ENCODE results near the gene FOXM1. TPM values are rescaled to one million over a fixed set of nuclear protein-coding genes. Genes with fewer than 3 reads are reported as not detected.

The FOXM1 gene
- total RNA-seq, 1 experiment from 2014 or later: 118 TPM

DNA sequence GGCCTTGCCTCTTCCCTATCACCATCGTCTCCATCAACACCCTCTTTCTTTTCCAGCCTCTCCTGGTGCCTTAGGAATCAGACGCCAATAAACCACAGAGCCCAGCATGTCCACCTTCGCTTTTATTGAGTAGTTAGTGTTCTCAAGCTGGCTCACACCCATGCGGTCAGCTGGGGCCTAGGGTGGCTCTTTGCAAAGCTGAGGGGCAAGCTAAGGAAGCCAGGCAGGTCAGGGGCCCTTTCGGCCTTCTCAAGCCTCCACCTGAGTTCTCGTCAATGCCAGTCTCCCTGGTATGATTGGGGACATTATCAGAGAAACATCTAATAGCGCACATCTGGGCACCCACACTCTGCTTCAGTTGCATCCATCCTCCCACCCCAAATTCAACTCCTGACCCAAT is 19.4 kb downstream of the FOXM1 start (continued):
- TF ChIP-seq PRRX2 (CRISPR knock-in tag; IDR thresholded peaks at IDR 0.05) (no peak), CREM (CRISPR knock-in tag; IDR thresholded peaks at IDR 0.05) (no peak), ZBTB21 (CRISPR knock-in tag; IDR thresholded peaks at IDR 0.05; ENCODE audit: borderline replicate concordance) (no peak), NFATC4 (CRISPR knock-in tag; IDR thresholded peaks at IDR 0.05) (no peak), ZNF671 (CRISPR knock-in tag; IDR thresholded peaks at IDR 0.05) (no peak)
- TF ChIP-seq, protein P1, sequence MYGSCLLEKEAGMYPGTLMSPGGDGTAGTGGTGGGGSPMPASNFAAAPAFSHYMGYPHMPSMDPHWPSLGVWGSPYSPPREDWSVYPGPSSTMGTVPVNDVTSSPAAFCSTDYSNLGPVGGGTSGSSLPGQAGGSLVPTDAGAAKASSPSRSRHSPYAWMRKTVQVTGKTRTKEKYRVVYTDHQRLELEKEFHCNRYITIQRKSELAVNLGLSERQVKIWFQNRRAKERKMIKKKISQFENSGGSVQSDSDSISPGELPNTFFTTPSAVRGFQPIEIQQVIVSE (CRISPR knock-in tag; IDR thresholded peaks at IDR 0.05; ENCODE audit: borderline replicate concordance): no peak

DNA sequence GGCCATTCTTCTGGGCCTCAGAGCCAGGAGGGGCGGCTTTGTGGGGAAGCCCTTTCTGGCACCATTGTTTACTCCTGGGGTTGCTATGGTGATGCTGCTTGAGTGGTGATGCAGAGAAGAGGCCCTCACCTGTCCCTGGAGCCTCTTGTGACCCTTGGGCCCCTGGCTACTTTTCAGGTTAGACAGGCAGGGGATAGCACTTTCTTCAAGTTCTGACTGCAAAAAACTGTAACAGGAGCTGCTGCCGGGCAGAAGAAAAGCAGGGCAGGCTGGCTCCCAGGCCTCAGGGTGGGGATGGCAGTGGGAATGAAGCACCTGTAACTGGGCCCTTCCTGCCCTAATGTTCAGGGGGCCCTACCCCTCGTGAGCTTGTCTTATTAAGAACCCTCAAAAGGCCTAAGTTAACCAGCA is 19.9 kb downstream of the FOXM1 start, which contains the start of gene TEX52:
Gene TEX52, minus strand, starts transcription at position 19 of the 411 bp plus-strand sequence. Its CDS starts 13 bp downstream, at position 6.
- POLR2A ChIA-PET: interaction anchor here (1.1 kb wide), 1 partner anchor 20 kb away, joined by 4 read pairs; the partner anchor contains the start of genes FOXM1 and RHNO1
- DNase-seq (ENCODE audit: low spot score): peak; percentile 51

More for the DNA sequence above, 19.9 kb downstream of the FOXM1 start, which contains the start of gene TEX52:
- no peaks in the 10 kb centered on the region; the same call in 1 of the 2 replicates for H3K27me3 Mint-ChIP-seq (ENCODE audit: low read depth)
- H3K9me3 Mint-ChIP-seq: no peaks in the 10 kb centered on the region
- peaks cover 32% of the 10 kb centered on the region for H3K36me3 Mint-ChIP-seq
- peak; percentile 55 for ATAC-seq
- no peak within 1 kb of the TSS for H3K4me3 Mint-ChIP-seq
- no peak for TF ChIP-seq ZNF396 (CRISPR knock-in tag; IDR thresholded peaks at IDR 0.05; ENCODE audit: borderline replicate concordance)
- no peak for TF ChIP-seq ZNF138 (CRISPR knock-in tag; conservative IDR thresholded peaks at IDR 0.05)
- TF ChIP-seq CREM (CRISPR knock-in tag; IDR thresholded peaks at IDR 0.05): no peak
- no peak for TF ChIP-seq CREB1 (CRISPR knock-in tag; IDR thresholded peaks at IDR 0.05)
- TF ChIP-seq NFYB (CRISPR knock-in tag; conservative IDR thresholded peaks at IDR 0.05; ENCODE audit: low read depth): no peak
- TF ChIP-seq, protein P2, sequence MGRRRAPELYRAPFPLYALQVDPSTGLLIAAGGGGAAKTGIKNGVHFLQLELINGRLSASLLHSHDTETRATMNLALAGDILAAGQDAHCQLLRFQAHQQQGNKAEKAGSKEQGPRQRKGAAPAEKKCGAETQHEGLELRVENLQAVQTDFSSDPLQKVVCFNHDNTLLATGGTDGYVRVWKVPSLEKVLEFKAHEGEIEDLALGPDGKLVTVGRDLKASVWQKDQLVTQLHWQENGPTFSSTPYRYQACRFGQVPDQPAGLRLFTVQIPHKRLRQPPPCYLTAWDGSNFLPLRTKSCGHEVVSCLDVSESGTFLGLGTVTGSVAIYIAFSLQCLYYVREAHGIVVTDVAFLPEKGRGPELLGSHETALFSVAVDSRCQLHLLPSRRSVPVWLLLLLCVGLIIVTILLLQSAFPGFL (CRISPR knock-in tag; IDR thresholded peaks at IDR 0.05; ENCODE audit: borderline replicate concordance): no peak
- TF ChIP-seq, protein P3, sequence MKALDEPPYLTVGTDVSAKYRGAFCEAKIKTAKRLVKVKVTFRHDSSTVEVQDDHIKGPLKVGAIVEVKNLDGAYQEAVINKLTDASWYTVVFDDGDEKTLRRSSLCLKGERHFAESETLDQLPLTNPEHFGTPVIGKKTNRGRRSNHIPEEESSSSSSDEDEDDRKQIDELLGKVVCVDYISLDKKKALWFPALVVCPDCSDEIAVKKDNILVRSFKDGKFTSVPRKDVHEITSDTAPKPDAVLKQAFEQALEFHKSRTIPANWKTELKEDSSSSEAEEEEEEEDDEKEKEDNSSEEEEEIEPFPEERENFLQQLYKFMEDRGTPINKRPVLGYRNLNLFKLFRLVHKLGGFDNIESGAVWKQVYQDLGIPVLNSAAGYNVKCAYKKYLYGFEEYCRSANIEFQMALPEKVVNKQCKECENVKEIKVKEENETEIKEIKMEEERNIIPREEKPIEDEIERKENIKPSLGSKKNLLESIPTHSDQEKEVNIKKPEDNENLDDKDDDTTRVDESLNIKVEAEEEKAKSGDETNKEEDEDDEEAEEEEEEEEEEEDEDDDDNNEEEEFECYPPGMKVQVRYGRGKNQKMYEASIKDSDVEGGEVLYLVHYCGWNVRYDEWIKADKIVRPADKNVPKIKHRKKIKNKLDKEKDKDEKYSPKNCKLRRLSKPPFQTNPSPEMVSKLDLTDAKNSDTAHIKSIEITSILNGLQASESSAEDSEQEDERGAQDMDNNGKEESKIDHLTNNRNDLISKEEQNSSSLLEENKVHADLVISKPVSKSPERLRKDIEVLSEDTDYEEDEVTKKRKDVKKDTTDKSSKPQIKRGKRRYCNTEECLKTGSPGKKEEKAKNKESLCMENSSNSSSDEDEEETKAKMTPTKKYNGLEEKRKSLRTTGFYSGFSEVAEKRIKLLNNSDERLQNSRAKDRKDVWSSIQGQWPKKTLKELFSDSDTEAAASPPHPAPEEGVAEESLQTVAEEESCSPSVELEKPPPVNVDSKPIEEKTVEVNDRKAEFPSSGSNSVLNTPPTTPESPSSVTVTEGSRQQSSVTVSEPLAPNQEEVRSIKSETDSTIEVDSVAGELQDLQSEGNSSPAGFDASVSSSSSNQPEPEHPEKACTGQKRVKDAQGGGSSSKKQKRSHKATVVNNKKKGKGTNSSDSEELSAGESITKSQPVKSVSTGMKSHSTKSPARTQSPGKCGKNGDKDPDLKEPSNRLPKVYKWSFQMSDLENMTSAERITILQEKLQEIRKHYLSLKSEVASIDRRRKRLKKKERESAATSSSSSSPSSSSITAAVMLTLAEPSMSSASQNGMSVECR (CRISPR knock-in tag; IDR thresholded peaks at IDR 0.05; ENCODE audit: borderline replicate concordance): no peak
- TF ChIP-seq, protein P4, sequence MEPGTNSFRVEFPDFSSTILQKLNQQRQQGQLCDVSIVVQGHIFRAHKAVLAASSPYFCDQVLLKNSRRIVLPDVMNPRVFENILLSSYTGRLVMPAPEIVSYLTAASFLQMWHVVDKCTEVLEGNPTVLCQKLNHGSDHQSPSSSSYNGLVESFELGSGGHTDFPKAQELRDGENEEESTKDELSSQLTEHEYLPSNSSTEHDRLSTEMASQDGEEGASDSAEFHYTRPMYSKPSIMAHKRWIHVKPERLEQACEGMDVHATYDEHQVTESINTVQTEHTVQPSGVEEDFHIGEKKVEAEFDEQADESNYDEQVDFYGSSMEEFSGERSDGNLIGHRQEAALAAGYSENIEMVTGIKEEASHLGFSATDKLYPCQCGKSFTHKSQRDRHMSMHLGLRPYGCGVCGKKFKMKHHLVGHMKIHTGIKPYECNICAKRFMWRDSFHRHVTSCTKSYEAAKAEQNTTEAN (CRISPR knock-in tag; IDR thresholded peaks at IDR 0.05): no peak
- TF ChIP-seq, protein P5, sequence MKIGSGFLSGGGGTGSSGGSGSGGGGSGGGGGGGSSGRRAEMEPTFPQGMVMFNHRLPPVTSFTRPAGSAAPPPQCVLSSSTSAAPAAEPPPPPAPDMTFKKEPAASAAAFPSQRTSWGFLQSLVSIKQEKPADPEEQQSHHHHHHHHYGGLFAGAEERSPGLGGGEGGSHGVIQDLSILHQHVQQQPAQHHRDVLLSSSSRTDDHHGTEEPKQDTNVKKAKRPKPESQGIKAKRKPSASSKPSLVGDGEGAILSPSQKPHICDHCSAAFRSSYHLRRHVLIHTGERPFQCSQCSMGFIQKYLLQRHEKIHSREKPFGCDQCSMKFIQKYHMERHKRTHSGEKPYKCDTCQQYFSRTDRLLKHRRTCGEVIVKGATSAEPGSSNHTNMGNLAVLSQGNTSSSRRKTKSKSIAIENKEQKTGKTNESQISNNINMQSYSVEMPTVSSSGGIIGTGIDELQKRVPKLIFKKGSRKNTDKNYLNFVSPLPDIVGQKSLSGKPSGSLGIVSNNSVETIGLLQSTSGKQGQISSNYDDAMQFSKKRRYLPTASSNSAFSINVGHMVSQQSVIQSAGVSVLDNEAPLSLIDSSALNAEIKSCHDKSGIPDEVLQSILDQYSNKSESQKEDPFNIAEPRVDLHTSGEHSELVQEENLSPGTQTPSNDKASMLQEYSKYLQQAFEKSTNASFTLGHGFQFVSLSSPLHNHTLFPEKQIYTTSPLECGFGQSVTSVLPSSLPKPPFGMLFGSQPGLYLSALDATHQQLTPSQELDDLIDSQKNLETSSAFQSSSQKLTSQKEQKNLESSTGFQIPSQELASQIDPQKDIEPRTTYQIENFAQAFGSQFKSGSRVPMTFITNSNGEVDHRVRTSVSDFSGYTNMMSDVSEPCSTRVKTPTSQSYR (CRISPR knock-in tag; IDR thresholded peaks at IDR 0.05): no peak
- TF ChIP-seq, protein P1 (CRISPR knock-in tag; IDR thresholded peaks at IDR 0.05; ENCODE audit: borderline replicate concordance): no peak
- no peak for TF ChIP-seq ZNF263 (CRISPR knock-in tag; IDR thresholded peaks at IDR 0.05; ENCODE audit: low read depth)
- no peak for TF ChIP-seq SP1 (CRISPR knock-in tag; conservative IDR thresholded peaks at IDR 0.05)
- no peak for TF ChIP-seq ESRRA (CRISPR knock-in tag; IDR thresholded peaks at IDR 0.05; ENCODE audit: borderline replicate concordance)
- TF ChIP-seq, protein P6, sequence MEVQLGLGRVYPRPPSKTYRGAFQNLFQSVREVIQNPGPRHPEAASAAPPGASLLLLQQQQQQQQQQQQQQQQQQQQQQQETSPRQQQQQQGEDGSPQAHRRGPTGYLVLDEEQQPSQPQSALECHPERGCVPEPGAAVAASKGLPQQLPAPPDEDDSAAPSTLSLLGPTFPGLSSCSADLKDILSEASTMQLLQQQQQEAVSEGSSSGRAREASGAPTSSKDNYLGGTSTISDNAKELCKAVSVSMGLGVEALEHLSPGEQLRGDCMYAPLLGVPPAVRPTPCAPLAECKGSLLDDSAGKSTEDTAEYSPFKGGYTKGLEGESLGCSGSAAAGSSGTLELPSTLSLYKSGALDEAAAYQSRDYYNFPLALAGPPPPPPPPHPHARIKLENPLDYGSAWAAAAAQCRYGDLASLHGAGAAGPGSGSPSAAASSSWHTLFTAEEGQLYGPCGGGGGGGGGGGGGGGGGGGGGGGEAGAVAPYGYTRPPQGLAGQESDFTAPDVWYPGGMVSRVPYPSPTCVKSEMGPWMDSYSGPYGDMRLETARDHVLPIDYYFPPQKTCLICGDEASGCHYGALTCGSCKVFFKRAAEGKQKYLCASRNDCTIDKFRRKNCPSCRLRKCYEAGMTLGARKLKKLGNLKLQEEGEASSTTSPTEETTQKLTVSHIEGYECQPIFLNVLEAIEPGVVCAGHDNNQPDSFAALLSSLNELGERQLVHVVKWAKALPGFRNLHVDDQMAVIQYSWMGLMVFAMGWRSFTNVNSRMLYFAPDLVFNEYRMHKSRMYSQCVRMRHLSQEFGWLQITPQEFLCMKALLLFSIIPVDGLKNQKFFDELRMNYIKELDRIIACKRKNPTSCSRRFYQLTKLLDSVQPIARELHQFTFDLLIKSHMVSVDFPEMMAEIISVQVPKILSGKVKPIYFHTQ (CRISPR knock-in tag; IDR thresholded peaks at IDR 0.05): no peak
- CTCF ChIA-PET: interaction anchor here (0.8 to 4.2 kb wide), 4 partner anchors 11 to 184 kb away, joined by 3 to 24 read pairs (median 8); no protein-coding TSS in a partner anchor
- H3K27ac Mint-ChIP-seq: no peak within 1 kb of the TSS
- peaks cover 3% of the 10 kb centered on the region; the same call in 1 of the 2 replicates for H3K4me1 Mint-ChIP-seq
